Midbrain (tissue), 1 donor: ENCODE results near the gene SLMAP.
"Not testable (repeated sequence)": the region's sequence is repeated elsewhere in the genome, so short reads cannot be mapped to it uniquely, and the experiment has no call there.

Source experiments
- DNase-seq: peaks from one replicate; lab custom pipeline; 2025; lab: John Stamatoyannopoulos, UW

SLMAP gene

GRCh38 chr3:57793737-57794187 lies 37.7 kb downstream of the SLMAP start:
- DNase-seq = no peak

DNA sequence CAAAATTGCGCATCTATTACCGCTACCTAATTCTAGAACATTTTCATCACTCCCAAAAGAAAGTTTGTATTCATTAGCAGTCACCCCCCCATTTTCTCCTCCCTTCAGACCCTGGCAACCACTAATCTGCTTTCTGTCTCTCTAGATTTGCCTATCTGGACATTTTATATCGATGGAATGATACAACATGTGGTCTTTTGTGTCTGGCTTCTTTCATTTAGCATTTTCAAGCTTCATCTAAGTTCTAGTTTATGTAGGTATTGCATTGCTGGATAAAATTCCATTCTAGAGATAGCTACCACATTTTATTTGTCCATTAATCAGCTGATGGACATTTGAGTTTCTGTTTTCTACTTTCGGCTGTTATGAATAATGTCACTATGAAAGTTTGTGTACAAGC lies 38.4 kb downstream of the SLMAP start:
- no peak for DNase-seq

DNA sequence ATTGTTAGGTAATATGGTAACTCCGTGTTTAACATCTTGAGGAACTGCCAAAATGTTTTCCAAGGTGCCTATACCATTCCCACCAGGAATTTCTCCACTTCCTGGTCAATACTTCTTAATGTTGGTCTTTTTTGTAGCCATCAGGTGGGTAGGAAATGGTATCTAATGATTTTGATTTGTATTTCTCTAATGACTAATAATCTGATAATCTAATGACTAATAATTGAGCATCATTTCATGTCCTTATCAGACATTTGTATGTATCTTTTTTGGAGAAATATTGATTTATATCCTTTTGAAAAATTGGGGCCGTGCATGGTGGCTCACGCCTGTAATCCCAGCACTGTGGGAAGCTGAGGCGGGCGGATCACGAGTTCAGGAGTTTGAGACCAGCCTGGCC lies 38.8 kb downstream of the SLMAP start:
- DNase-seq = no peak

DNA sequence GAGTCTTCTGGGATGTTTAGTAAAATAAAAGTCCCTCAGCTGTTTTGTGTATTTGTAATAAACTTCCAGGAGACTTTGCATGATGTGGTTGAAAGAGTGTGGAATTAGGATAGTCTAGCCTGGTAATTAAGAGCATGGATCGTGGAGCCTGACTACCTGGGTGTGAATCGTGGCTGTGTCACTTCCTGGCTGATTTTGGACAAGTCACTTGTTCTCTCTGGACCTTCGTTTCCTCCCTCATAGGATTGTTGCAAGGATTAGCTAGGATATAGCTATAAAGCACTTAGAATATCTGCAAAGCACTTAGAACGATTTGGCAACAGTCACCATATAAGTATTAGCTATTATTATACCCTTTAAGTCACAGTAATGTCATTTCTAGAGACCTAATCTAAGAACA lies 40.2 kb downstream of the SLMAP start:
- no peak for DNase-seq

DNA sequence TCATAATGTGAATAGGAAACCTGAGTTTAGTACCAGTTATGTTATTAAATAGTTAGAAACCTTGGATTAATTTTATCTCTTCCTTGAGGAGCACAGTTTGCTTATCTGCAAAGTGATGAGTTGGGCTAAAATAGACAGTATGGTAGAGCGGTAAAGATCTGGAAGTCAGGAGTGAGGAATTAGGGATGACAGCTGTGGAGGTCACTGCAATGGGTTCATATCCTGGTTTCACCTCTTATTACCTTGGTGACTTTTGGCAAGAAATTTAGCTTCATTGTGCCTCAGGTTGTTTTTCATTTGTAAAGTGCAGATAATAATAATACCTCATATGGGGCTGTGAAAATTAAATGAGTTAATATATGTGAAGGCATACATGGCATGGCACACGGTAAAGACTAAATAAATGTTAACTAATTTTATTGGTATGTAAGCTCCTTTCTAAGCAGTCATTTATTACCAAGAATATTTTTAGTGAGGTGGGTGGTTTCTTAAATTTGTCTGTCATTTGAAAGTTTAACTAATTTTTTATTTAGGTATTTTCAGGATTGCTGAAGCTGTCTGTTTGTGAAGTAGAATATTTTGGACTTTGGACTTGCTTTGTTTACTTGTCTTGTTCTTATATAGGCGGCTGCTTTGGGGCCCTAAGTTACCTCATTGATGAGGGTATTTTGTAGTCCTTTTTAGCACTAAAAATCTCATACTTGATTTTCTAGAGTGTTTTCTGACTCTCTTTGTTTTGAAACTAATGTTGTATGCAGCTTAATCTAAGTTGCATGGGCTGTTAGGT lies 41.8 kb downstream of the SLMAP start:
- DNase-seq = no peak

- no peak for DNase-seq
Measured at GRCh38 chr3:57803647-57804081, 47.6 kb downstream of the SLMAP start.

- DNase-seq = no peak
Measured at GRCh38 chr3:57805266-57805665, 49.2 kb downstream of the SLMAP start.

DNA sequence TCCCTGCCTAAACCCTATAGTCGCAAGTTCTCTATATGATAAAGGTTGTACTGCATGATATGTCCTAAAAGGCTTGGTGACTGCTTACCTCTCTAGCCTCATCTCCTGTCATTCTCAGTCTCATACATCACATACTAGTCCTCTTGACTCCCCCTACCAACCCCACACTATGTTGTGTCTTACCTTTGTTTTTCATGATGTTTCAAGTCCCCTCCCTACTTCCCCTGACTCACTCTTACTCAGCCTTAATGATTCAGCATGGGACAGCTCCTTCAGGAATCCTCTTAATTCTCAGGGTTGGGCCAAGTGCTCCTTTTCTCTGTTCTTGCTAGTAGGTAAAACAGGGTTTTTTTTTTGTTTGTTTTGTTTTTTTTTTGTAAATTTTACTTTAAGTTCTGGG lies 49.6 kb downstream of the SLMAP start:
- no peak for DNase-seq

DNA sequence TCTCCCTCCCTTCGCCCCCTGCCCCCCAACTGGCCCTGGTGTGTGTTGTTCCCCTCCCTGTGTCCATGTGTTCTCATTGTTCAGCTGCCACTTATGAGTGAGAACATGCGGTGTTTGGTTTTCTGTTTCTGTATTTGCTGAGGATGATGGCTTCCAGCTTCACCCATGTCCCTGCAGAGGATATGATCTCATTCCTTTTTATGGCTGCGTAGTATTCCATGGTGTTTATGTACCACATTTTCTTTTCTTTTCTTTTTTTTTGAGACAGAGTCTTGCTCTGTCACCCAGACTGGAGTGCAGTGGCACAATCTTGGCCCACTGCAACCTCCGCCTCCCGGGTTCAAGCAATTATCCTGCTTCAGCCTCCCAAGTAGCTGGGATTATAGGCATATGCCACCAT lies 50.1 kb downstream of the SLMAP start:
- not testable (repeated sequence) for DNase-seq

DNA sequence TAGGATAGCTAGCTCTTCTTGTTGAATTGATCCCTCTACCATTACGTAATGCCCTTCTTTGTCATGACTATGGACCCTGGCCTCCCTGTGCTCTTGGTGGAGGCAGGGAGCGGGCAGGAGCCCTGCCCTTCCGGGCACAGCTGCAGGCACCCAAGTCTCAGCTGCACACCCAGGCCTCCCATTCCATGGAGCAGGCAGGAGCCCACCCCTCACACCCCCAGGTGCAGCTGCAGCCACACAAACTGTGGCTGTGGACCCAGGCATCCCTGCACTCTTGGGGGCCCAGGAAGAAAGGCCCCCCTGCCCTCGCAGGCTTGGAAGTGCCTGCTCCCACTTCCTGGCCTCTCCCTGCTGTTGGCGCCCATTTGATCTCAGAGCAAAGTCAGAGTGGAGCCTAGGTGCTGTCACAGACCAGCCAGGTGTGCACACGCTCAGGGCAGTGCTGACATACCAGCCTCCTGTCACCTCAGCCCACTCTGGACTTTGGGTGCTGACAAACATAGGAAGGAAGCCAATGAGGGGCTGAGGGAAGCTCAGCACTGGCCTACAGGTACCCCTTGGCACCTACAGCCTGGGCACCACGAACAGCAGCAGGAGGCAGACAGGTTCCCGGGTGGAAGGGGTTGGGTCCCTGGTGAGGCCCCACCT lies 53.0 kb downstream of the SLMAP start:
- DNase-seq = no peak

GRCh38 chr3:57809609-57809968 lies 53.5 kb downstream of the SLMAP start:
- DNase-seq = no peak

DNA sequence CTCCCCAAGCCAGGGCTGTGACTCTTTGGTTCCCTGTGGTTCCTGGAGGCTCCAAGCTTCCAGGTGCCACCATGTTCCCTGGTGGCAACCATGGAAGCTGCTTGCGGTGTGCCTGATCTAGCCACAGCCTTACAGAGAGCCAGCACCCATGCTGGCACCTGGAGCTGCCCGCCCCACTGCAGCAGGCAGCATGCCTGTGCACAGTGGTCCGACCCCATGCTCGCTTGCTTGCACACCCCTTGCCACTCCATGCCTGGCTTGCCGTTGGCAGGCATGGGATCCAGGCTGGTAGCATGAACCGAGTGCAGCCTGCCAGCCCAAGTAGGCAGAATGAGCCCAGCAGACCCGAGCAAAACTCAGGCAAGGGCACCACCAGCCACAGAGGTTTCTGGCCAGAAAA lies 53.9 kb downstream of the SLMAP start:
- no peak for DNase-seq

DNA sequence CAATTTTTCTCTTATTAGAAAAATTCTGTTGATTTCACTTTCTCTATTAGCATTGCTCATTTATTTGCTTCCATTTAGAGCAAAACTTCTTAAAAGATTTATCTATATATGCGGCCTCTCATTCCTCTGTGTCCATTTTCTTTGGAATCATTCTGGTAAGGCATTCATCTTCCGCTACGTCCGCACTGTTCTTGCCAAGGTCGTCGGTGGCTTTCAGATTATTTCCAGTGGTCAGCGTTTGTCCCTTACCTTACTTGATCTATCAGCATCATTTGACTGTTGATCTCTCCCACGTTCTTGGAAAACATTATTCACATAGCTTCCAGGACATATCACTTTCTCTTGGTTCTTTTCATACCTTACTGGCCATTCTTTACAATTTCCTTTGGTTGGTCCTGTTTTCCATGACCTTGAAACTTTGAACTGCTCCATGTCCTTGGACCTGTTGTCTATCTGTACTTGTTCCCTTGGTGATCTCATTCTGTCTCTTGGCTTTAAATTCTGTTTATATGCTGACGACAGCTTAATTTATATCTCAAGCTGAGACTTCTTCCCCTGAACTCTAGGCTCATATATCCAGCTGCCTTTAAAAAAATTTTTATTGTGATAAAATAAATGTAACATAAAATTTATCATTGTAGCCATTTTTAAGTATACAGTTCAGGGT lies 54.5 kb downstream of the SLMAP start:
- DNase-seq = no peak

DNA sequence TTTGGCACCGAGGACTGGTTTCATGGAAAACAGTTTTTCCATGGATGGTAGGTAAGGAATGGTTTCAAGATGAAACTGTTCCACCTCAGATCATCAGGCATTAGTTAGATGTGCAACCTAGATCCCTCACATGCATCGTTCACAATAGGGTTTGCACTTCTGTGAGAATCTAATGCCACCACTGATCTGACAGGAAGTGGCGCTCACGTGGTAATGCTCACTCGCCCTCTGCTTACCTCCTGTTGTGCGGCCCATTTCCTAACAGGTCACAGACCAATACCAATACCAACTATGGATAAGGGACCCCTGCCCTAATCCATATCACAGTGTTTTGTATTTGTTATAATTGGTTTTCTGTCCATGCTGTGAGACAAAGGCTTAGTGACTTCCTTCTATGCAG lies 58.9 kb downstream of the SLMAP start:
- DNase-seq = no peak

DNA sequence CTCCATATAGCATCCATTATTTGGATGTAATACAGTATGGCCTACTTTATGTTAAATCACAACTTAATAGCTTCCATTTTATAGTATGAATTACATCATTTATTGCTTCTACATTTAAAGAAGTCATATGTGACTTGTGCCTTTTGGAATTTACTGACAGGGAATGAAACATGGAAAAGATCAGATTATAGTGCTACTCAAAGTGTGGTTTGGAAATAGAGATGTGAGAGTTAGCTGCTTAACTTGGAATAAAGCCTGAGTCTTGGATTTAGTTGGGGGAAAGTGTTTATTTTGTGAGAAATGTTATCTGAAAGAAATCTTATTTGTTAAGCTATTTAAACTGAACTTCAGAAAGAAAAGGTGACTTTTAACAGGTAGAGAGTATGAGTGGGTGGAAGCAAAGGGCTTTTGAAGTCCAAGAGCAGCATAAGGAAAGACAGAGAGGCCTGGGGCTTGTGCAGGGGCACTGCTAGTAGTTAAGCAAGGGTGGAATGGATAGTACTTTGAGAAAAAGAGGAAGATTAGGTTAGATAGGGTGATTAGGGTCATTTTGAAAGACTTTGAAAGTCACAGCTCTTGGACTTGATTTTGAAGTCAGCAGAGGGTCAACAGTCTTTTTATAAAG lies 60.5 kb downstream of the SLMAP start:
- DNase-seq = no peak

DNA sequence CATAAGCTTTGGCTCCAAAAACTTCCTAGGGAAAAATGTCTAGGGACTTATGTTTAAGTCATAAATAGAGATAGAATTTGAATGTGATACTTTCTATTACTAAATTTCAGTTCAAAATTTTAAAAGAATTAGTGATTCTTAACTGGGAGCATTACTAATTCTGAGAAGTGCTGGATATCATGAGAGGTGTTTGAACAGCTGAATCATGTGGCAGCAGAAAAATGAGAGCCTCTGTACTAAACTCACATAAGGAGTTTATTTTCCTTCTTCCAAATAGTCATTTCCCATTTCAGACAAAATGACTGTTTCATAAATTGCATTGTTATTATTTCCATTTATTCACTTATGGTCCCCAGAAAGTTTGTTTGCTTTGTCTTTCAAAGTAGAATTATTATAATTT lies 62.7 kb downstream of the SLMAP start:
- DNase-seq = no peak

DNA sequence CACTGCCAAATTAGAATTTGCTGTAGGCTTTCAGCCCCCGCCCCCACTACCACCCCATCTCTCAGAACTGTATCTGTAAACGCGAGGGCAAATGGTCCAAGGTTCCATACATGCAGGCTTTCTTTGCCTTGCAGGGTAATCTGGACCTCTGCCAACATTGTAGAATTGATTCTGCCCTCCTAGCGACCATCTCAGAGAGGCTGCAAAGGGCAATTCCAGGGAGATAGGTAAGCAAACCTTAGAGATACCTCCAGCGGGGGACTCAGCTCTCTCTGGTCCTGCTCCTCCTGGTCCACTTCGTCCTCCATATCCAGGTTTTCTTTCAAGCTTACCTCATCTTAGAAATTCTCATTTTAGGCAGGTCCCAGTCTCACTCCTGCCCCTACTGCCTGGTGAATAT lies 64.4 kb downstream of the SLMAP start:
- no peak for DNase-seq

GRCh38 chr3:57821765-57822164 lies 65.7 kb downstream of the SLMAP start:
- no peak for DNase-seq

DNA sequence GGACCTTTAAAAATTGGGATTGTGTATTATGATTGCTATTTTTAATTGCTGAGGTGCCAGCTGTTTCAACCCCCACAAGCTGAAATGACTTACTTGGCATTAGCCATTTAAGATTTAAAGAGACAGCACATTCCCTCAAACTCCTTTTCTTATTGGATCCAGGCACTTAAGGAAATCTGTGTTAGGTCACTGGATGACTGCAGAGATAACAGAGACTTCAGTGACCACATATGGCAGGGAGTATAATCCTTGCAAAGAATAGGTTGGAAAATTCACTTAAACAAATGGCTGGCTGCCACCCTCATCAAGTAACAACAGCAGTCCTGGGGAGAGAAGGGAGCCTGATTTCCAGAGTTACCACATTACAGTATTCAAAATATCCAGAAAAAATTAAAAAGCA lies 66.6 kb downstream of the SLMAP start:
- DNase-seq = no peak

GRCh38 chr3:57825116-57825515 lies 69.0 kb downstream of the SLMAP start:
- DNase-seq = no peak

DNA sequence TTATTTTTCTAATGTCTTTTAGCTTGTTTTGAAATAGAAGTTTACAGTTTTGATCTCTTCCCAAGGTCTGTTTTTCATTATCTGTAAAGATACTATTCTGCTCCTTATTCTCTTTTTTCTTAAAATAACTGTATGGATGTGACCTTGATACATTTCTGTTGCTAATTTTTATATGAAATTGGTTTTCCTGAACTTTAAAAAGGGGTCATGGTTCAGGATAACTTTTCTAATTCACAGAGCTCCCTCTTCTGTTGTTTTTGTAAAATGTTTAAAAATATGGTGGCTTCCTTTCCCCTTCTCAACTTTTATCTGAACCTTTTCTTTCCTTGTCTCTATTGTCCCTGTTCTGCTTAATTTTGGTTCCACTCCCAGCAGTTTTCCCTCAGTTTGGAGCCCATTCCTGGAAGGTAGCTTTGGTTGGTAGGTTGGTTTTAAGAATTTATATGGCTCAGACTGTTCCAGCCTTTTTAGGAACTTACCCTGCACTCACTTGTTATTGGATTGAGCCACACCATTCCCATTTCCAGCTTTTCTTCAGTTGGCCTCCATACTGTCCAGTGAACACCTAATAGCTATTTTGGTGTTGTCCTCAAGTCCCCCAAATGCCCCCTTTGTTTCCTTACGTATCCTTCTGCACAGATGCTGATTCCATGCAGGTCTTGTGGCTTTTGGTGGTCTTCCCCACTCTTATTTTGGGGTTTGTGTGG lies 70.3 kb downstream of the SLMAP start:
- DNase-seq = no peak
